ENCODE results near the gene MICU1. TPM values are rescaled to one million over a fixed set of nuclear protein-coding genes. Genes with fewer than 3 reads are reported as not detected.

The MICU1 gene
- total RNA-seq, 2 donors from 2014 or later, result 30.9 to 36.0 TPM

GRCh38 chr10:72356115-72356514 lies 269.8 kb downstream of the MICU1 start:
- no peak for DNase-seq (ENCODE audit: low spot score)
- H3K27ac ChIP-seq, result no peak overlapping the region
- TF ChIP-seq, protein P1, sequence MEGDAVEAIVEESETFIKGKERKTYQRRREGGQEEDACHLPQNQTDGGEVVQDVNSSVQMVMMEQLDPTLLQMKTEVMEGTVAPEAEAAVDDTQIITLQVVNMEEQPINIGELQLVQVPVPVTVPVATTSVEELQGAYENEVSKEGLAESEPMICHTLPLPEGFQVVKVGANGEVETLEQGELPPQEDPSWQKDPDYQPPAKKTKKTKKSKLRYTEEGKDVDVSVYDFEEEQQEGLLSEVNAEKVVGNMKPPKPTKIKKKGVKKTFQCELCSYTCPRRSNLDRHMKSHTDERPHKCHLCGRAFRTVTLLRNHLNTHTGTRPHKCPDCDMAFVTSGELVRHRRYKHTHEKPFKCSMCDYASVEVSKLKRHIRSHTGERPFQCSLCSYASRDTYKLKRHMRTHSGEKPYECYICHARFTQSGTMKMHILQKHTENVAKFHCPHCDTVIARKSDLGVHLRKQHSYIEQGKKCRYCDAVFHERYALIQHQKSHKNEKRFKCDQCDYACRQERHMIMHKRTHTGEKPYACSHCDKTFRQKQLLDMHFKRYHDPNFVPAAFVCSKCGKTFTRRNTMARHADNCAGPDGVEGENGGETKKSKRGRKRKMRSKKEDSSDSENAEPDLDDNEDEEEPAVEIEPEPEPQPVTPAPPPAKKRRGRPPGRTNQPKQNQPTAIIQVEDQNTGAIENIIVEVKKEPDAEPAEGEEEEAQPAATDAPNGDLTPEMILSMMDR (IDR thresholded peaks at IDR 0.05), result no peak

DNA sequence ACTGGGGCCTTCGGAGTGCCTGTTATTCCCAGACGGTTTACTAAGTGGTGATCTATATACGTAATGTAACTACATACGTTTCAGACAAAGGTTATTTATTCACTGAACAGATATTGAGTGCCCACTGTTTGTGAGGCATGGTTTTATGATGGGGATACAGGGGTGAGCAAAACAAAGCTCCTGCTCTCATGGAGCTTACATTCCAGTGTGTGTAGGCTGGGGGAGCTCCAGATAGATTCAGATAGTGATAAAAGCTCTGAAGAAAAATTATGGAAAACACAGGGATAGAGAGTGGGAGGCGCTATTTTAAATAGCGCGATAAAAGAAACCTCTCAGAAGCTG lies 270.7 kb downstream of the MICU1 start:
- Histone ChIP-seq H3K9me3 (no peaks in the 10 kb centered on the region), H3K27ac (peak overlapping the region; percentile 94 to 96), H3K4me1 (peaks cover 0 to 38% of the 10 kb centered on the region in 2 donors), H3K36me3 (peaks cover 4% of the 10 kb centered on the region), H3K27me3 (no peaks in the 10 kb centered on the region), H3K4me3 (peak overlapping the region; percentile 79 to 85)
- TF ChIP-seq, protein P1 (IDR thresholded peaks at IDR 0.05), result no peak
- no peak for DNase-seq (ENCODE audit: low spot score)

More at GRCh38 chr10:72356115-72356514, 269.8 kb downstream of the MICU1 start:
- H3K4me1 ChIP-seq, result peaks cover 0 to 33% of the 10 kb centered on the region in 2 donors
- no peak overlapping the region for H3K4me3 ChIP-seq
- no peaks in the 10 kb centered on the region for H3K27me3 ChIP-seq
- H3K9me3 ChIP-seq, result no peaks in the 10 kb centered on the region
- peaks cover 4% of the 10 kb centered on the region for H3K36me3 ChIP-seq

DNA sequence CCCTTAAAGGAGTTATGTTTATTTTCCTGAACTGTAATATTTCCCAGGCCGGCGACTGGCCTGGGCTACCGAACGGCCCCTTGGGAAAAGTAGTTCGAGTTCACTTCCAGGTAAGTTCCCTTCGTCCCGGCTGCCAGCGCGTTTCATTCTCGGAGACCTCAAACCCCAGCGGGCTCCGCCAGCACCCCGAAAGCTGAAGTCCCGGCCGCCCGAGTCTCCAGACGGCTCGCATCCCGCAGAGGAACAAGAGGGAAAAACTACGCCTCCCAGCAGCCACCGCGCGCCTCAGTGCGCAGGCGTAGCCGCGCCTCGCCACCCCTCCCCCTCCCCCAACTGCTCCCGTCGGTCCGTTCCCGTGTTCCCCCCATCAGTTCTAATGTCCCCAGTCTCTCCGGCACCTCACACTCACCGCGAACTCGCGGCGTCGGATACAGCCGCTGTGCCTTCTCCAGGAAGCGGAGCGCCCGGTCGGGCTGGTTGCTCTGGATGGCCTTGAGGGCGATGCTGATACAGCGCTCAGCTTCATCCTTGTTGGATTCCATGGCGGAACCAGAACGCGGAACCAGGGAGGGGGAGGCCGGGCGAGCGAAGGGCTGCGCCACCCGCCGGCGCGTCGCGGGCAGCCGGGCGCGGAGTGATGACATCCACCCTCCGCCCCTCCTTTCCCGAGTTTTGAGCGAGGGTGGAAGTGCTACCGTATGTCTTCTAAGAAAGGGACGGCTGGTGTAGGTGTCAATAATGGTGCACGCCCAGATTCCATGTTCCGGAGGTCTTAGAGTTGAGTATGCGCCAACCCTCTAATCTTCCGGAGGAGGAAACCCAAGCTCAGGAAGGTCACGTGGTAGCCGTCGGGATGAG lies 271.3 kb downstream of the MICU1 start, which contains the start of gene DNAJB12:
DNAJB12 (minus strand) TSS at position 564 of the 858 bp plus-strand sequence; CDS start at position 542, 22 bp downstream.
- Histone ChIP-seq H3K27ac (peak within 1 kb of the TSS; percentile 94 to 96), H3K4me1 (peaks cover 0 to 43% of the 10 kb centered on the region in 2 donors), H3K4me3 (peak within 1 kb of the TSS; percentile 79 to 85), H3K27me3 (no peaks in the 10 kb centered on the region), H3K9me3 (no peaks in the 10 kb centered on the region), H3K36me3 (peaks cover 4% of the 10 kb centered on the region)
- DNase-seq (ENCODE audit: low spot score), result peak; percentile 92
- TF ChIP-seq, protein P1 (IDR thresholded peaks at IDR 0.05), result no peak

- H3K4me1 ChIP-seq, result peaks cover 0 to 43% of the 10 kb centered on the region in 2 donors
- H3K4me3 ChIP-seq, result peak overlapping the region; percentile 79 to 85
- peak overlapping the region; percentile 94 to 96 for H3K27ac ChIP-seq
- no peaks in the 10 kb centered on the region for H3K9me3 ChIP-seq
- TF ChIP-seq, protein P1 (IDR thresholded peaks at IDR 0.05), result no peak
- H3K27me3 ChIP-seq, result no peaks in the 10 kb centered on the region
- DNase-seq (ENCODE audit: low spot score), result no peak
- H3K36me3 ChIP-seq, result peaks cover 5% of the 10 kb centered on the region
Measured at GRCh38 chr10:72353965-72354355, 271.9 kb downstream of the MICU1 start.

DNA sequence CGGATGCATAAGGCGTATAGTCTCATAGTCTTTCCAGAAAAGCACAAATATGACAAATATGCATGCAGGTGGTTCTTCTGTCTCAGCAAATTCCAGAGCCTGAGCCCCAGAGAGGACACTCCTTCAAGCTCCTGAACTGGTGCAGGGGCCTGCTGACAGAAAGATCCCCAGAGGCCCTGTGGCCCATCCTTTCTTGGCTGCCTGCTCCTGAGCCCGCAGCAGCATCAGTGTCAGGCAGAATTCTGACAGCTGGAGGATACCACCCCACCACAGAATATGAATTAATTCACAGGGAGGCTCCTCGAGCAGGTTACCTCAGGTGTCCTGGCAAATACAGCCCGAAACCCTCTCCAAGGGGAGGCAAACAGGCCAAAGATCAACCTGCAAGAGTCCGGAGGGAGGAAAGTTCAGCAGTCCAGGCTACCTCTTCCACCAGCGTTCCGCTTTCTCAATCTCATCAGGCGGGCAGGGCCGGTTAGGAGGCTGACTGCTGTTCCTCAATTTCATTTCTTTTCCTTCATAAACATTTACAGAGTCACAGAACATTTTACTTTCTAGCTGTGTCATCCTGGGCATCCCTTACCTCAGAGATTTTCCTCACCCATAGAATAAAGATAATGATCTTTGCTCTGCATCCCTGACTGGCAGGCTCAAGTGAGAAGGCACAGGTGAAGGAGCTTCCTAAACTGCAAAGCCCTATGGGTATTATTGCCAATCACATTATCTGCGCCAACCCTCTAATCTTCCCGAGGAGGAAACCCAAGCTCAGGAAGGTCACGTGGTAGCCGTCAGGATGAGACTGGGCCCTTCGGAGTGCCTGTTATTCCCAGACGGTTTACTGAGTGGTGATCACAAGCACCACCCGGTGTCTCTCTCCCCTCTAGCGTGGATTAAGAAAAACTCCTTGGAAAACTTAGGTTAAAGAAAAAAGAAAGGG lies 272.6 kb downstream of the MICU1 start:
- peaks cover 0 to 43% of the 10 kb centered on the region in 2 donors for H3K4me1 ChIP-seq
- TF ChIP-seq, protein P1 (IDR thresholded peaks at IDR 0.05), result no peak
- H3K4me3 ChIP-seq, result peak overlapping the region; percentile 79 to 85
- DNase-seq (ENCODE audit: low spot score), result no peak
- H3K9me3 ChIP-seq, result no peaks in the 10 kb centered on the region
- peaks cover 12% of the 10 kb centered on the region for H3K36me3 ChIP-seq
- H3K27me3 ChIP-seq, result no peaks in the 10 kb centered on the region
- H3K27ac ChIP-seq, result peak overlapping the region; percentile 94 to 96
